Neural progenitor cell (in vitro differentiated cells): ENCODE measurements around the gene TXNRD3.

Experiments used
- EZH2phosphoT487 ChIP-seq: fragments of 200-600 bp; sonication (generic); IDR thresholded peaks from 2 replicates; pipeline ENCODE4 v1.6.1; 2017; ENCODE audit warnings: antibody characterized with exemption
- TF ChIP-seq, protein P1 (sequence below): fragments of 200-600 bp; sonication (generic); IDR thresholded peaks from 2 replicates; pipeline ENCODE4 v1.5.1; 2017; ENCODE audit warnings: antibody characterized with exemption, mild to moderate bottlenecking

DNA sequence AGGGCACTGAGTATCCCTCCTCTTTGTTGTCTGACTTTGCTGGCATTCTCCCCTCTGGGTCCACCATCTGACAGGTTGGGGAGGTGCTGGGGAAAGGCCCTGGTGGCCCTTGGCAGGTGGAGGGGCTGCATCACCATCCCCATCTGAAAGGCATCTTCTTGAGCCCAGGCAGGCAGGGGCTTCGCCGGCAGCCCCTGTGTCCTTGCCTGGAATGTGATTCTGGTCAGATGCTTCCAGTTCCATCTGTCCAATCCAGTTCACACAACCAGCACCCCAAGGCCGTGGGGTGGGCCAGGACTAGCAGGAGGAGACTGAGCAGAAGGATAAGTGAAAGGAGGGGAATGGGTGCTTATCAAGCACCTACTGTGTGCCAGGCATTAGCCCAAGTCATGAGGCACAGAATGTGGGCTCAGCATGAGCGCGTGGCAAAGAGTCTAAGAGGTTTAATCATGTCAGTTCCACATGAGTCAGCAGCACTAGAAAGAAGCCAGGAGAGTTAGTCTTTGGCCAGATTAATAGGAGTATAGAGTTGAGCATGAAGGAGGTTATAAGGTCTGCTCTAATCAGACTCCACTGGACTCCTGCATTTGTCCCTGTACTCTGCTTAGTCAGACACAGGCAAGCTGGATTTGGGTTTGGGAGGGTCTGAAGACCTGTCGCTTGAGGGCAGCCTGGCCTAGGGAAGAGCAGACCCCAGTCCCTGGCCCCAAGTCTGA is 10.5 kb upstream of the TXNRD3 start:
- TF ChIP-seq, protein P1, sequence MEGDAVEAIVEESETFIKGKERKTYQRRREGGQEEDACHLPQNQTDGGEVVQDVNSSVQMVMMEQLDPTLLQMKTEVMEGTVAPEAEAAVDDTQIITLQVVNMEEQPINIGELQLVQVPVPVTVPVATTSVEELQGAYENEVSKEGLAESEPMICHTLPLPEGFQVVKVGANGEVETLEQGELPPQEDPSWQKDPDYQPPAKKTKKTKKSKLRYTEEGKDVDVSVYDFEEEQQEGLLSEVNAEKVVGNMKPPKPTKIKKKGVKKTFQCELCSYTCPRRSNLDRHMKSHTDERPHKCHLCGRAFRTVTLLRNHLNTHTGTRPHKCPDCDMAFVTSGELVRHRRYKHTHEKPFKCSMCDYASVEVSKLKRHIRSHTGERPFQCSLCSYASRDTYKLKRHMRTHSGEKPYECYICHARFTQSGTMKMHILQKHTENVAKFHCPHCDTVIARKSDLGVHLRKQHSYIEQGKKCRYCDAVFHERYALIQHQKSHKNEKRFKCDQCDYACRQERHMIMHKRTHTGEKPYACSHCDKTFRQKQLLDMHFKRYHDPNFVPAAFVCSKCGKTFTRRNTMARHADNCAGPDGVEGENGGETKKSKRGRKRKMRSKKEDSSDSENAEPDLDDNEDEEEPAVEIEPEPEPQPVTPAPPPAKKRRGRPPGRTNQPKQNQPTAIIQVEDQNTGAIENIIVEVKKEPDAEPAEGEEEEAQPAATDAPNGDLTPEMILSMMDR, result no peak
- no peak for TF ChIP-seq EZH2phosphoT487
